Neuronal stem cell (in vitro differentiated cells): ENCODE data around the gene HOXC5.
"Not testable (repeated sequence)": the region's sequence is repeated elsewhere in the genome, so short reads cannot be mapped to it uniquely, and the experiment has no call there.

ENCODE experiments used
- DNase-seq: peaks from one replicate; pipeline ENCODE4 v3.0.0-alpha.2; 2013; ENCODE audit warnings: low spot score
- H2AFZ ChIP-seq: one replicate; pipeline ENCODE4 v1.6.1; 2013; ENCODE audit warnings: mild to moderate bottlenecking, low read length, inconsistent platforms
- H2AK5ac ChIP-seq: 2 replicates; pipeline ENCODE4 v1.6.1; 2013; ENCODE audit warnings: low read depth, mild to moderate bottlenecking, inconsistent platforms, low read length, moderate library complexity, mixed read lengths
- H2BK120ac ChIP-seq: 2 replicates; pipeline ENCODE4 v1.6.1; 2013; ENCODE audit warnings: low read depth, mild to moderate bottlenecking, inconsistent platforms, low read length, moderate library complexity, mixed read lengths
- H2BK12ac ChIP-seq: one replicate; pipeline ENCODE4 v1.6.1; 2013; ENCODE audit warnings: low read length, inconsistent platforms
- H2BK15ac ChIP-seq: 2 replicates; pipeline ENCODE4 v1.6.1; 2013; ENCODE audit warnings: mild to moderate bottlenecking, low read length, inconsistent platforms, mixed read lengths
- H2BK5ac ChIP-seq: one replicate; pipeline ENCODE4 v1.6.1; 2013; ENCODE audit warnings: inconsistent platforms, mild to moderate bottlenecking, low read length, moderate library complexity
- H3K14ac ChIP-seq: one replicate; pipeline ENCODE4 v1.6.1; 2013; ENCODE audit warnings: low read length, inconsistent platforms
- H3K18ac ChIP-seq: 2 replicates; pipeline ENCODE4 v1.6.1; 2013; ENCODE audit warnings: low read length, inconsistent platforms
- H3K23ac ChIP-seq: 2 replicates; pipeline ENCODE4 v1.6.1; 2013; ENCODE audit warnings: low read depth, mild to moderate bottlenecking, mixed read lengths, low read length, inconsistent platforms; ENCODE audit not compliant: poor library complexity
- H3K27ac ChIP-seq: replicated peaks from 3 replicates; pipeline ENCODE4 v1.5.1; 2013; ENCODE audit warnings: low read length, inconsistent platforms
- H3K27me3 ChIP-seq, 3 experiments: 2 replicates each; pipeline ENCODE4 v1.6.1; 2013; ENCODE audit warnings: low read length in 3 of 3, mild to moderate bottlenecking in 2 of 3, inconsistent platforms in 1 of 3, low read depth in 1 of 3, mixed read lengths in 1 of 3, moderate library complexity in 1 of 3; ENCODE audit not compliant: control insufficient read depth in 3 of 3, insufficient read depth in 3 of 3
- H3K36me3 ChIP-seq, 2 donors: replicated peaks in 1 of 2; 2 replicates each; pipeline ENCODE4 v1.6.1; 2013; ENCODE audit warnings: low read length in 2 of 2; ENCODE audit not compliant: control insufficient read depth in 2 of 2, insufficient read depth in 2 of 2
- H3K4ac ChIP-seq: 2 replicates; pipeline ENCODE4 v1.6.1; 2013; ENCODE audit warnings: inconsistent platforms, mild to moderate bottlenecking, low read length, moderate library complexity
- H3K4me1 ChIP-seq, 2 donors: 1 replicate in 1 of 2; 2 replicates in 1 of 2; pipeline ENCODE4 v1.6.1; 2013; ENCODE audit warnings: low read length in 2 of 2, low read depth in 1 of 2; ENCODE audit not compliant: control insufficient read depth in 2 of 2, insufficient read depth in 1 of 2
- H3K4me2 ChIP-seq: one replicate; pipeline ENCODE4 v1.6.1; 2013; ENCODE audit warnings: mild to moderate bottlenecking, low read length, inconsistent platforms; ENCODE audit not compliant: insufficient read depth, poor library complexity, severe bottlenecking
- H3K4me3 ChIP-seq, 2 donors: 2 replicates each; pipeline ENCODE4 v1.5.1; 2013; ENCODE audit warnings: low read length in 2 of 2, mild to moderate bottlenecking in 2 of 2, inconsistent platforms in 1 of 2, moderate library complexity in 1 of 2
- H3K79me1 ChIP-seq: one replicate; pipeline ENCODE4 v1.6.1; 2013; ENCODE audit warnings: low read depth, mild to moderate bottlenecking, inconsistent platforms, low read length, moderate library complexity
- H3K9ac ChIP-seq: one replicate; pipeline ENCODE4 v1.6.1; 2013; ENCODE audit warnings: mild to moderate bottlenecking, low read depth, low read length, inconsistent platforms; ENCODE audit not compliant: poor library complexity
- H3K9me3 ChIP-seq, 2 donors: replicated peaks in 1 of 2; 2 replicates each; pipeline versions ENCODE3 to v1.6.1; 2013; ENCODE audit warnings: low read length in 2 of 2, mild to moderate bottlenecking in 2 of 2, inconsistent platforms in 1 of 2, low read depth in 1 of 2, mixed read lengths in 1 of 2, moderate library complexity in 1 of 2; ENCODE audit not compliant: control insufficient read depth in 2 of 2, insufficient read depth in 1 of 2
- H4K8ac ChIP-seq: one replicate; pipeline ENCODE4 v1.6.1; 2013; ENCODE audit warnings: low read depth, mild to moderate bottlenecking, inconsistent platforms, low read length, moderate library complexity
- H4K91ac ChIP-seq: one replicate; pipeline ENCODE4 v1.6.1; 2013; ENCODE audit warnings: low read length, low read depth, mild to moderate bottlenecking, inconsistent platforms; ENCODE audit not compliant: poor library complexity
- WGBS, 2 donors: extraction: QIAGEN DNeasy Blood & Tissue Kit; methylation state at CpG; one replicate each; pipeline ENCODE4 v1.1.7; 2013; ENCODE audit warnings: missing lambda C conversion rate in 2 of 2, mixed read lengths in 1 of 2; ENCODE audit not compliant: insufficient read length in 2 of 2, insufficient replicate concordance in 1 of 2; ENCODE audit errors: extremely low coverage in 2 of 2; 5-methylcytosine and 5-hydroxymethylcytosine counted together

HOXC5 gene

GRCh38 chr12:54074308-54074707 is 41.5 kb downstream of the HOXC5 start:
- H2AFZ ChIP-seq = no peak overlapping the region
- H3K9ac ChIP-seq = no peak overlapping the region
- no peak overlapping the region for H3K4me2 ChIP-seq
- no peak overlapping the region for H4K8ac ChIP-seq
- no peak for DNase-seq
- H3K27me3 ChIP-seq = peaks cover 6 to 77% (median 44%) of the 10 kb centered on the region in 3 experiments
- WGBS, 2 donors = no CpG with 5 or more reads among the region's 6 CpGs
- no peak overlapping the region for H3K27ac ChIP-seq
- no peak overlapping the region for H2BK15ac ChIP-seq
- H3K18ac ChIP-seq = no peak overlapping the region
- H3K36me3 ChIP-seq = no peaks in the 10 kb centered on the region
- H2AK5ac ChIP-seq = no peak overlapping the region
- H3K4me3 ChIP-seq = no peak overlapping the region
- H3K14ac ChIP-seq = no peak overlapping the region
- no peaks in the 10 kb centered on the region for H3K4me1 ChIP-seq
- no peak overlapping the region for H2BK120ac ChIP-seq
- H2BK5ac ChIP-seq = no peak overlapping the region
- H3K9me3 ChIP-seq = no peaks in the 10 kb centered on the region
- H3K79me1 ChIP-seq = no peaks in the 10 kb centered on the region
- no peak overlapping the region for H2BK12ac ChIP-seq
- H3K4ac ChIP-seq = no peak overlapping the region
- H4K91ac ChIP-seq = no peak overlapping the region
- no peak overlapping the region for H3K23ac ChIP-seq

GRCh38 chr12:54075409-54075808 is 42.6 kb downstream of the HOXC5 start:
- H3K23ac ChIP-seq = no peak overlapping the region
- H3K4ac ChIP-seq = no peak overlapping the region
- no peak overlapping the region for H2AK5ac ChIP-seq
- no peaks in the 10 kb centered on the region for H3K4me1 ChIP-seq
- H2BK5ac ChIP-seq = no peak overlapping the region
- H3K27ac ChIP-seq = no peak overlapping the region
- WGBS, 2 donors = no CpG with 5 or more reads among the region's 6 CpGs
- H3K36me3 ChIP-seq = no peaks in the 10 kb centered on the region
- H4K91ac ChIP-seq = no peak overlapping the region
- H2BK120ac ChIP-seq = no peak overlapping the region
- no peak overlapping the region for H3K4me2 ChIP-seq
- H4K8ac ChIP-seq = no peak overlapping the region
- no peak overlapping the region for H3K14ac ChIP-seq
- no peaks in the 10 kb centered on the region for H3K9me3 ChIP-seq
- peaks cover 6 to 83% (median 53%) of the 10 kb centered on the region in 3 experiments for H3K27me3 ChIP-seq
- DNase-seq = no peak
- no peaks in the 10 kb centered on the region for H3K79me1 ChIP-seq
- no peak overlapping the region for H3K18ac ChIP-seq
- H2BK15ac ChIP-seq = no peak overlapping the region
- no peak overlapping the region for H3K4me3 ChIP-seq
- H3K9ac ChIP-seq = no peak overlapping the region
- H2AFZ ChIP-seq = no peak overlapping the region
- H2BK12ac ChIP-seq = no peak overlapping the region

DNA sequence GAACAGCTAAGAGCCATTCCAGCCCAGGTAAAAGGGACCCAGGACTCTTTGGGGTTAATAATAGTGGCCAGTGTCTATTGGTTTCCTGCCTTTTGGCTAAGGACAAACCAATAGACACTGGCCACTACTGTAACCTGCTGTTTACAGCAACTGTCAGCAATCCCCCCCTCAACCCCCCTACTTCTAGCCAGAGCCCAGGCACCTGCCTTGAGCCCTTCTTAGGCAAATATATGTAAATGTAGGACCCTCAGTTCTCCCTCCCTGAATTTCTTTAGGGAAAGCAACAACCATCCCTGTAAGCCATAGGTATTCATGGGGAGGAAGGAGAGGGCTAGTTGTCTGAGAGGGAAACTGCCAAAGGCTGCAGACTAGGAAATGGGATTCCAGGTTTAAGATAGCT is 43.1 kb downstream of the HOXC5 start:
- Histone ChIP-seq H2BK12ac (no peak overlapping the region), H3K79me1 (no peaks in the 10 kb centered on the region), H3K4me1 (no peaks in the 10 kb centered on the region), H4K8ac (no peak overlapping the region), H3K14ac (no peak overlapping the region), H3K36me3 (no peaks in the 10 kb centered on the region), H3K9ac (no peak overlapping the region), H3K4ac (no peak overlapping the region), H4K91ac (no peak overlapping the region), H2BK5ac (no peak overlapping the region), H2BK15ac (no peak overlapping the region), H3K4me2 (no peak overlapping the region), H2AK5ac (no peak overlapping the region), H3K9me3 (no peaks in the 10 kb centered on the region), H3K4me3 (no peak overlapping the region), H3K23ac (no peak overlapping the region), H2AFZ (no peak overlapping the region), H3K18ac (no peak overlapping the region), H2BK120ac (no peak overlapping the region), H3K27me3 (peaks cover 6 to 83% (median 55%) of the 10 kb centered on the region in 3 experiments), H3K27ac (no peak overlapping the region)
- DNase-seq = no peak

- WGBS, 2 donors = no CpG with 5 or more reads among the region's 10 CpGs
Measured at GRCh38 chr12:54077843-54078242, 45.0 kb downstream of the HOXC5 start.

More at GRCh38 chr12:54077843-54078242, 45.0 kb downstream of the HOXC5 start:
- H2AK5ac ChIP-seq, H2BK15ac ChIP-seq, H3K27ac ChIP-seq, H3K9ac ChIP-seq, H2BK5ac ChIP-seq, H3K23ac ChIP-seq, H3K4ac ChIP-seq, H2BK12ac ChIP-seq, H3K36me3 ChIP-seq, H3K4me3 ChIP-seq, H2AFZ ChIP-seq, H3K4me2 ChIP-seq, DNase-seq, H4K8ac ChIP-seq, H4K91ac ChIP-seq, H3K18ac ChIP-seq, H3K4me1 ChIP-seq, H3K79me1 ChIP-seq, H3K14ac ChIP-seq, H3K9me3 ChIP-seq, H2BK120ac ChIP-seq: not testable (repeated sequence)
- peaks cover 7 to 85% (median 67%) of the 10 kb centered on the region in 3 experiments for H3K27me3 ChIP-seq
